Vagina (tissue), 2 donors: ENCODE measurements around the gene PLEKHM1. TPM values are rescaled to one million over a fixed set of nuclear protein-coding genes. Genes with fewer than 3 reads are reported as not detected.
A peak's percentile ranks its signal among the peaks of the same experiment; 100 is the strongest.
"Not testable (repeated sequence)": the region's sequence is repeated elsewhere in the genome, so short reads cannot be mapped to it uniquely, and the experiment has no call there.

Source experiments
- DNase-seq, 2 donors: peaks; one replicate each; pipeline ENCODE4 v3.0.0-alpha.2; 2017; ENCODE audit errors: extremely low spot score in 2 of 2
- H3K27ac ChIP-seq: fragments of 200-600 bp; sonication (generic); one replicate; pipeline ENCODE4 v1.5.1; 2019
- H3K27me3 ChIP-seq: fragments of 200-600 bp; sonication (generic); one replicate; pipeline ENCODE4 v1.5.1; 2019
- H3K36me3 ChIP-seq, 2 donors: fragments of 200-600 bp; sonication (generic); one replicate each; pipeline ENCODE4 v1.5.1; 2017 to 2019
- H3K4me1 ChIP-seq: fragments of 200-600 bp; sonication (generic); one replicate; pipeline ENCODE4 v1.5.1; 2019
- H3K4me3 ChIP-seq, 2 donors: fragments of 200-600 bp; sonication (generic); 1 replicate in 1 of 2; 2 replicates in 1 of 2; pipeline ENCODE4 v1.5.1; 2016 to 2019
- H3K9me3 ChIP-seq: fragments of 200-600 bp; sonication (generic); one replicate; pipeline ENCODE4 v1.5.1; 2019
- POLR2AphosphoS5 ChIP-seq, 2 donors: sonication (generic); formaldehyde crosslinking; IDR thresholded peaks; one replicate each; pipeline ENCODE4 v1.9.0; 2017; ENCODE audit warnings: antibody characterized with exemption in 2 of 2, mild to moderate bottlenecking in 2 of 2, low read depth in 1 of 2; ENCODE audit not compliant: insufficient read depth in 1 of 2
- intact Hi-C: fragments of 100-400 bp; cut with DNase I; formaldehyde crosslinking; loops from one replicate; pipeline ENCODE4 v1.15.1; 2023
- total RNA-seq: library from RNA; depleted of rRNA; stranded (reverse); fragments of >200 nt; gene quantifications from one replicate; pipeline ENCODE4 v1.2.3, GENCODE V29; 2016

PLEKHM1 gene
- total RNA-seq, 1 donor from 2014 or later = 93.1 TPM

GRCh38 chr17:45487704-45488103 is 2.8 kb downstream of the PLEKHM1 start:
- peaks cover 31% of the 10 kb centered on the region for H3K4me1 ChIP-seq
- peak in 1 of 2 donors; percentile 95 for DNase-seq
- peak in 1 of 2 donors; percentile 94 for TF ChIP-seq POLR2AphosphoS5 (IDR thresholded peaks at IDR 0.05; ENCODE audit: insufficient read depth in 1 of 2, low read depth in 1 of 2)

GRCh38 chr17:45483591-45484216 is 6.8 kb downstream of the PLEKHM1 start:
- H3K4me1 ChIP-seq = peaks cover 24% of the 10 kb centered on the region
- H3K36me3 ChIP-seq, H3K9me3 ChIP-seq, H3K4me3 ChIP-seq, H3K27me3 ChIP-seq, intact Hi-C loops, DNase-seq: not testable (repeated sequence)
- peak overlapping the region; percentile 53 for H3K27ac ChIP-seq

More at GRCh38 chr17:45487704-45488103, 2.8 kb downstream of the PLEKHM1 start:
- H3K9me3 ChIP-seq, H3K4me3 ChIP-seq, H3K27me3 ChIP-seq, H3K36me3 ChIP-seq, intact Hi-C loops: not testable (repeated sequence)
- H3K27ac ChIP-seq = peak overlapping the region; percentile 92

GRCh38 chr17:45483177-45483576 is 7.3 kb downstream of the PLEKHM1 start:
- intact Hi-C loops, H3K9me3 ChIP-seq, DNase-seq, H3K27ac ChIP-seq, H3K4me3 ChIP-seq, H3K36me3 ChIP-seq, H3K27me3 ChIP-seq: not testable (repeated sequence)
- peaks cover 21% of the 10 kb centered on the region for H3K4me1 ChIP-seq

DNA sequence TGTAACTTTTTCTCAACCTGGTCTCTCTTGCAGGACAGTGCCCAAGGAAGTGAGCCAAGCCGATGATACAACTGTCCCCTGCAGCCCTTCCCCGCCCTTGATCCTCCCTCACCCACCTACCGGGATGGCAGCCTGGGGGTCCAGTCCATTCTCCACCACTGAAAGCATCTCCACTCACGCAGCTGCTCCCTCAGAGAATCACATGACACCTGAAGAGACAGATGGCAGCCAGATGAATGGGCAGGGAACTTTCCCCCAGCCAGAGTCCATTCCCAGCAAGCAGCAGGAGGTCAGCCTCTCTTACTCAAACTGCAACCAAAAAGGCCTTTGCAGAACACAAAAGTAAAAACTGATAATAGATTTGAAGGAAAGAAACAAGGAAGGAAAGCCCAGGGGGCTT is 8.2 kb downstream of the PLEKHM1 start:
- H3K36me3 ChIP-seq, H3K27ac ChIP-seq, H3K4me3 ChIP-seq, DNase-seq, intact Hi-C loops, H3K9me3 ChIP-seq, H3K27me3 ChIP-seq: not testable (repeated sequence)
- peaks cover 12% of the 10 kb centered on the region for H3K4me1 ChIP-seq

DNA sequence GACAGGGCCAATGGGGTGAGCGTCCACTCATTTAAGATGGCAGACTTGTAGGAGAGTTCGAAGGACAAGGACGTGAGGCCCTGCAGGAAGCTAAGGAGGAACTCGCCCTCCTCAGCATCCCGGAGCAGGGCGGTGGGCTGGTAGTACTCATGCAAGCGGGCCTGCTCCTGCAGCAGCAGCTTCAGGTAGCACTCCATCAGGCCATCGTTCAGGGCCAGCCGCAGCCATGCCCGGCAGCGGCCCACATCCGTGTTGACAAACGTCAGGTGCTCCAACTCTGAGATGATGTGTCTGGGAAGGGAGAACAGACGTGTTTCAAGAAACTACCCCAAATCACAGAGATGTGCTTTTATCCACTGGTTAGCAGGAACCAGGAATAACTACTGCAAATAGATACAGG is 15.1 kb downstream of the PLEKHM1 start:
- intact Hi-C loops, DNase-seq, H3K9me3 ChIP-seq, H3K27me3 ChIP-seq, H3K4me3 ChIP-seq, H3K4me1 ChIP-seq, H3K27ac ChIP-seq: not testable (repeated sequence)
- peaks cover 0 to 20% of the 10 kb centered on the region in 2 donors for H3K36me3 ChIP-seq

DNA sequence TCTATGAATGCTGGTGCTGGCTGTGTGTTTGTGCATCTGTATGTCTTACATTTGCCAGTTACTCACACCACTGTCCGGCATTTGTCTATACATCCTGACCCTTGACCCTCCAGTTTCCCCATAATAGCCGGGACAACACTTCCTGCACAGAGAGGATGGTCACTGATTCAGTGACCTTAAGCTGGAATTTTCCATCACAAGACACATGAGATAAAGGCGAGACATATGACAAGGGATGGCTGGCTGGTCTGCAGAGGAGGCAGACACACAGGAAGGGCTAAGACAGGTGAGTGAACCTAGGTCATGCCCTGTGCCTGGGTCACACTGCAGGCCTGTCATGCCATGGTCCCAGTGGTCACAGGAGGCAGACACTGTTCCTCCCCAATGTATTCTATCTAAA is 18.3 kb downstream of the PLEKHM1 start:
- H3K27ac ChIP-seq, H3K9me3 ChIP-seq, H3K4me1 ChIP-seq, DNase-seq, H3K4me3 ChIP-seq, intact Hi-C loops, H3K27me3 ChIP-seq: not testable (repeated sequence)
- H3K36me3 ChIP-seq = peaks cover 0 to 23% of the 10 kb centered on the region in 2 donors

GRCh38 chr17:45469204-45469563 is 21.3 kb downstream of the PLEKHM1 start:
- H3K27me3 ChIP-seq, H3K36me3 ChIP-seq, H3K4me3 ChIP-seq, H3K27ac ChIP-seq, intact Hi-C loops, DNase-seq, H3K9me3 ChIP-seq, H3K4me1 ChIP-seq: not testable (repeated sequence)

DNA sequence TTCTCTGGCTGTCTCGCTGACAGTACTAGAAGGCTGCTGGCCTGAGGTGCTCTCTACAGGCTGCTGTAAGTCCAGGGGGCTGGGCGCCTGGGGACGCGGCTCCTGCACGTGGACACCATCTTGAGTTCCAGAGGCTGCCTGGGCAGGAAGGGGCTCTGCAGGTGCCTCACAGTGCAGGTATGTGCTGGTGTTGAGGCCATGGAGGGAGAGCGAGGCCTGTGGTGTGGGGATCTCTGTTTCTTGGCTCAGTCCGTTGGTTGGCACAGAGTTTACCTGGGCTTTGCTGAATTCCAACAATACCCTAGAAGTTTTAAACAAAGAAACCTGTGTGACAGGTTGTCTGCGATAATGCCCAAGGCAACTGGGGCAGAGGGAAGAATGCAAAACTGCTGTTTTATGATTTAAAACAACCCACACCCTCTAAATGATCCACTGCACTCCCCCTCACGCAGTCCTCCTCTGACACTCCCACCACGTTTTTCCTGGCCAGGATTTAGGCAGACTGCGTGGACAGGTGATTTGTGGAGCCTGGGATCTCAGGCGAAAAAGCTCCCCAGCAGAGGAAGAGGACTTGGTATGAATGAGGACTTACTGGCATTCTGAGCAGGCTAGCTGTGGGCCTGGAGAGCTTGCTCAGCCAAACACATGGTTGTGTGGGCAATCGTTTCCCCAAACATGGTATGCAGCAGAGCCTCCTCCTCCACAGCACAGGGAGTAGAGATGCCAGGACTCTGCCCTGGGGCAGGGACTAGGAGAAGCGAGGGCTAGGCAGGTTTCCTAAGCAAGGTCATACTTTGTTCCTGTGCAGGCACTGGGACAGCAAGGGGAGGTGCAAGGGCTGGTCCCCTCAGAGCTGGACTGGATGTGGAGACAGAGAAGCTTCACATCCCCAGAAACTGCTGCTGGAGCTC is 22.0 kb downstream of the PLEKHM1 start:
- H3K27me3 ChIP-seq, H3K4me1 ChIP-seq, H3K9me3 ChIP-seq, DNase-seq, intact Hi-C loops, H3K36me3 ChIP-seq, H3K27ac ChIP-seq, H3K4me3 ChIP-seq: not testable (repeated sequence)

- peak in 1 of 2 donors; percentile 34 for TF ChIP-seq POLR2AphosphoS5 (IDR thresholded peaks at IDR 0.05; ENCODE audit: insufficient read depth in 1 of 2, low read depth in 1 of 2)
- H3K4me3 ChIP-seq, H3K4me1 ChIP-seq, H3K27ac ChIP-seq, H3K36me3 ChIP-seq, intact Hi-C loops, H3K9me3 ChIP-seq, H3K27me3 ChIP-seq, DNase-seq: not testable (repeated sequence)
Measured at GRCh38 chr17:45461524-45462327, 28.8 kb downstream of the PLEKHM1 start.

GRCh38 chr17:45460422-45460821 is 30.1 kb downstream of the PLEKHM1 start:
- intact Hi-C loops, H3K36me3 ChIP-seq, H3K27ac ChIP-seq, H3K4me1 ChIP-seq, H3K9me3 ChIP-seq, H3K27me3 ChIP-seq, DNase-seq, H3K4me3 ChIP-seq: not testable (repeated sequence)

DNA sequence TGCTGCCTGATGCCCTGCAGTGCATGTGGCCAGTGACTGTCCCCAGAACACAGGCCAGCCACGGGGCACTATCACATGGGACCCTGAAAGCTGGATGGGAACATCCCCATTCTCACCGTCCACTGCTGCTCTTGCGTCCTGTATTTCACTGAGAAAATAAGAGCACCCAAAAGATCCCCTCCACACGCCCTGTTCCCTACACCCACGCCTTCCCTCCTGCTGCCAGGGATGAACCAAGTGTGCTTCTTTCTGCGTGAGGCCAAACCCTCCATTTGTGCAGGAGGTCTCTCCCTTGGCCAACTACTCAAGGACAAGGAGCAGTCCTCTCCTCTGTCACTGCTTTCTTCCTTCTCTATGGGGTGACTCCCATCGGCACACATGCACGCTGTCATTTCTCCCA is 36.2 kb downstream of the PLEKHM1 start:
- H3K36me3 ChIP-seq = peaks cover 0 to 15% of the 10 kb centered on the region in 2 donors
- DNase-seq, intact Hi-C loops: not testable (repeated sequence)

DNA sequence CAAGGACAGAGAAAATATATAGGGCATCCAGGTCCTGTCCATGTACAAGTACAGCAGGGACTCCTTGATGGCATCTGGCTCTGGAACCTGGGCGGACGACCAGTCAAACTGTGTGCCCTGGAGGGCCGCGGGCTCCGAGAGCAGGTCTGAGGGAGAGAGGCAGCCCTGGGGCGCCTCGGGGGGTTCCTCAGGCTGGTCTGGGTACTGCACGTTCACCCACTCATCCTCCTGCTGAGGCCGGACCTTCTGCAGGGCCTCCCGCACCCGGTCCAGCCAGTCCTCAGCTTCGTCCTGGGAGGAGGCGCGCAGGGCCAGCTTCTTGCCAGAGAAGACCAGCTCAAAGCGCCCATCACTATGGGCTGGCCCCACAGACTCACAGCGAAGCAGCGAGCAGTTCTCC is 36.8 kb downstream of the PLEKHM1 start:
- H3K36me3 ChIP-seq = peaks cover 0 to 15% of the 10 kb centered on the region in 2 donors

More for the DNA sequence above, 36.2 kb downstream of the PLEKHM1 start:
- H3K9me3 ChIP-seq, H3K4me1 ChIP-seq, H3K27ac ChIP-seq, H3K27me3 ChIP-seq, H3K4me3 ChIP-seq: not testable (repeated sequence)

DNA sequence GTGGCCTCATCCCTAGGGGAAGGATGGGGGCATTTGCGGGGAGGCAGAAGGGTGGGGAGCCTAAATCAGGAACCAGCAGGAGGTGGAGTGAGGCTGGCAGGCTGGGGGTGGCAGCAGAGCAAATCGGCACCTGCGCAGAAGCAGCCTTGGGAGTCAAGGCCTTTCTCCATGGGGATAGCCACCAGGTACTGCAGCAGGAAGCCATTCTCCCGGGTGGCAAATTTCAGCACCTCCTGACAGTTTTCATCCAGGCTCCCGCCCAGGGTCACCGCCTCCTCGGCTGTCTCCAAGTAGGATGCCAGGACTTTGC is 37.3 kb downstream of the PLEKHM1 start:
- intact Hi-C loops, H3K4me3 ChIP-seq: not testable (repeated sequence)
- peaks cover 0 to 15% of the 10 kb centered on the region in 2 donors for H3K36me3 ChIP-seq

More for the DNA sequence above, 36.8 kb downstream of the PLEKHM1 start:
- H3K4me3 ChIP-seq, intact Hi-C loops, DNase-seq, H3K9me3 ChIP-seq, H3K4me1 ChIP-seq, H3K27me3 ChIP-seq, H3K27ac ChIP-seq: not testable (repeated sequence)

More for the DNA sequence above, 37.3 kb downstream of the PLEKHM1 start:
- DNase-seq, H3K4me1 ChIP-seq, H3K27ac ChIP-seq, H3K9me3 ChIP-seq, H3K27me3 ChIP-seq: not testable (repeated sequence)
